SU-DHL-6 (cell line): Measurements from ENCODE around the gene NUP210.

Experiments
- H2AFZ ChIP-seq: fragments of 200-600 bp; sonication (generic); 2 replicates; pipeline ENCODE4 v1.6.1; 2014; ENCODE audit warnings: low read depth, mild to moderate bottlenecking, moderate library complexity, mixed read lengths, antibody characterized with exemption, low read length; ENCODE audit not compliant: severe bottlenecking
- H3F3A ChIP-seq: fragments of 200-600 bp; shearing (Covaris generic); 2 replicates; pipeline ENCODE4 v1.6.0; 2016; ENCODE audit warnings: antibody characterized with exemption, mild to moderate bottlenecking; ENCODE audit not compliant: insufficient read depth
- H3K27ac ChIP-seq: fragments of 200-600 bp; sonication (generic); 2 replicates; pipeline ENCODE4 v1.5.1; 2016; ENCODE audit warnings: low read depth, mild to moderate bottlenecking, low read length, moderate library complexity, mixed read lengths
- H3K27me3 ChIP-seq: fragments of 200-600 bp; sonication (generic), shearing (Covaris generic); 2 replicates; pipeline ENCODE4 v1.6.0; 2014; ENCODE audit warnings: mild to moderate bottlenecking, low read length
- H3K36me3 ChIP-seq: fragments of 200-600 bp; sonication (generic); 2 replicates; pipeline ENCODE4 v1.6.1; 2014; ENCODE audit warnings: mild to moderate bottlenecking, low read length, mixed read lengths
- H3K4me2 ChIP-seq: fragments of 300-600, 200-600 bp; shearing (Covaris generic), sonication (generic); 2 replicates; pipeline ENCODE4 v1.6.0; 2014; ENCODE audit warnings: low read length, low read depth, mild to moderate bottlenecking; ENCODE audit not compliant: poor library complexity, severe bottlenecking
- H3K4me3 ChIP-seq: fragments of 200-600 bp; sonication (generic); 2 replicates; pipeline ENCODE4 v1.5.1; 2014; ENCODE audit warnings: antibody characterized with exemption, low read length, mild to moderate bottlenecking, mixed read lengths; ENCODE audit not compliant: insufficient read depth, poor library complexity, severe bottlenecking
- H3K79me2 ChIP-seq: fragments of 200-600 bp; sonication (generic); 2 replicates; pipeline ENCODE4 v1.6.1; 2014; ENCODE audit warnings: mild to moderate bottlenecking, low read length, moderate library complexity; ENCODE audit not compliant: insufficient read depth
- H3K9ac ChIP-seq: fragments of 200-600 bp; sonication (generic); 2 replicates; pipeline ENCODE4 v1.7.0; 2014; ENCODE audit warnings: mild to moderate bottlenecking, low read length
- H3K9me2 ChIP-seq: fragments of 200-600 bp; sonication (generic); replicated peaks from 2 replicates; pipeline ENCODE4 v1.6.1; 2014; ENCODE audit warnings: low read length; ENCODE audit not compliant: insufficient read depth
- H3K9me3 ChIP-seq: fragments of 200-600 bp; sonication (generic); 2 replicates; pipeline ENCODE4 v1.6.1; 2014; ENCODE audit warnings: low read length, mixed read lengths; ENCODE audit not compliant: insufficient read depth
- H4K20me1 ChIP-seq: fragments of 200-600 bp; sonication (generic); 2 replicates; pipeline ENCODE4 v1.6.1; 2014; ENCODE audit warnings: low read depth, mild to moderate bottlenecking, antibody characterized with exemption, low read length, moderate library complexity, mixed read lengths
- EZH2phosphoT487 ChIP-seq: fragments of 200-600 bp; sonication (generic), shearing (Covaris generic); conservative IDR thresholded peaks from 2 replicates; pipeline ENCODE4 v1.6.1; 2018; ENCODE audit warnings: mild to moderate bottlenecking, antibody characterized with exemption, low read length, moderate library complexity, mixed read lengths
- TF ChIP-seq, protein P1 (sequence below): fragments of 200-600 bp; sonication (generic); IDR thresholded peaks from one replicate; pipeline ENCODE4 v1.5.1; 2017; ENCODE audit warnings: antibody characterized with exemption, mild to moderate bottlenecking, low read length, moderate library complexity; ENCODE audit not compliant: insufficient read depth, poor library complexity, severe bottlenecking

The NUP210 gene

DNA sequence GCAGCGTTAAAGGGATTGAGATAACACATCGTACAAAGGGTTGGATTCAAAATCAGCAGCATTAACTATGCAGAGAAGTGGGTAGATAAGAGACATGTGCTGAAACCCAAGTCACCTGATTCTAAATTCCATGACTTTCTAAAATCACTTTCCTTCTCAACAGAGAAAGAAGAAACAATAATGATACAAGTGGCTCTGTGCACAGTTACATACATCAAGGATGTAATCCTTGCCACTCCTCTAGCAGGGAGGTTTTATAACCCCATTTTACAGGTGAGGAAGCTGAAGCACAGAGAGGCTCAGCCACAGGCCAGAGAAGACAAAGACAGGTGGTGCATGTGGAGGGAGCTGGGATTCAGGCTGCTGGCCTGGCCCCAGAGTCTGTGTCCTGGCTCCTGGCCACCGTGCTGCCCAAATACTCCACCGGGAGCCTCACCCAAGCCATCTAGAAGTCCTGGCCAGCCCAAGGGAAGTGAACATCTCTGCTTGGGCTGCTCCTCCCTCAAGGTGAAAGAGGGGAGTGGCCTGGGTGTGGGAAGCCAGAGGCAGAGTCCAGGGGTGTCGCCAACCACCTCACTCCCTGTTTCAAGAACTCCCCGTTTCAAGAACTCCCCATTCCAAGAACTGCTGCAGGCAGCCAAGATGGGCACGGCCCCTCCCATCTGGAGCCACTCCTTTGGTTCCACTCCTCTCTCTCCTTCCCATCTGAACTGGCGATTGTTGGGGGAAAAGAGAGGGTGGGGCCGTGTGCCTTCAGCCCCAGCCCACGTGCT lies 147.1 kb downstream of the NUP210 start:
- no peaks in the 10 kb centered on the region for H3K9me2 ChIP-seq

DNA sequence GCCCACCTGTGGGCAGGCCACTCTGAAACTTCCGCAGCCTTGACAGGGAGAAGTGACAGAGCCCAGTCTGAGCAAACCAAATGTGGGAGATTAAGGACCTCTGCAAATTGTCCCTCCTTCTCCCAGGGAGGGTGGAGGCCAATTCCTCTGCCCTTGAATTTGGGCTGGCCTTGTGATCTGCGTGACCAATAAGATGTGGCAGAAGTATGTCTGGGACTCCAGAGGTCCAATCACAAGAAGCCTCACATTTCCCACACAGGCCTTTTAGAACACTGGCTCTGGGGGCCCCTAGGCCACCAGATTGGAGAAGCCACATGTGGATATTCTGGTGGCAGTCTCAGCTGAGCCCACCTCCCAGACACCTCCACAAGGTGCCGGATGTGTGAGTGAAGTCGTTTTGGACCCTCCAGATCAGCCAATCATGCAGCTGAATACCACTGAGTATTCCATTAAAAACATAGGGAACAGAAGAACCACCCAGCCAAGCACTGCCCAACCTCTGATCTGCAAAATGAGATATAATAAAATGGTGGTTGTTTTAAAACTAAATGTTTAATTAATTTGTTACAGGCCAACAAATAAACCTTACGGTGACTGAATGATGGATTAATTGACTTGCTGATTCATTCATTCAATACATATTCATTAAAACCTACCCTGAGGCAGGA lies 150.3 kb downstream of the NUP210 start:
- Histone ChIP-seq H3F3A (no peaks in the 10 kb centered on the region), H3K27ac (no peak overlapping the region), H3K27me3 (no peaks in the 10 kb centered on the region), H3K9me2 (no peaks in the 10 kb centered on the region), H3K9me3 (no peaks in the 10 kb centered on the region), H3K36me3 (no peaks in the 10 kb centered on the region), H3K79me2 (no peaks in the 10 kb centered on the region), H3K4me3 (no peak overlapping the region), H2AFZ (no peak overlapping the region), H3K4me2 (no peak overlapping the region), H3K9ac (no peak overlapping the region), H4K20me1 (no peaks in the 10 kb centered on the region)
- no peak for TF ChIP-seq EZH2phosphoT487
- TF ChIP-seq, protein P1, sequence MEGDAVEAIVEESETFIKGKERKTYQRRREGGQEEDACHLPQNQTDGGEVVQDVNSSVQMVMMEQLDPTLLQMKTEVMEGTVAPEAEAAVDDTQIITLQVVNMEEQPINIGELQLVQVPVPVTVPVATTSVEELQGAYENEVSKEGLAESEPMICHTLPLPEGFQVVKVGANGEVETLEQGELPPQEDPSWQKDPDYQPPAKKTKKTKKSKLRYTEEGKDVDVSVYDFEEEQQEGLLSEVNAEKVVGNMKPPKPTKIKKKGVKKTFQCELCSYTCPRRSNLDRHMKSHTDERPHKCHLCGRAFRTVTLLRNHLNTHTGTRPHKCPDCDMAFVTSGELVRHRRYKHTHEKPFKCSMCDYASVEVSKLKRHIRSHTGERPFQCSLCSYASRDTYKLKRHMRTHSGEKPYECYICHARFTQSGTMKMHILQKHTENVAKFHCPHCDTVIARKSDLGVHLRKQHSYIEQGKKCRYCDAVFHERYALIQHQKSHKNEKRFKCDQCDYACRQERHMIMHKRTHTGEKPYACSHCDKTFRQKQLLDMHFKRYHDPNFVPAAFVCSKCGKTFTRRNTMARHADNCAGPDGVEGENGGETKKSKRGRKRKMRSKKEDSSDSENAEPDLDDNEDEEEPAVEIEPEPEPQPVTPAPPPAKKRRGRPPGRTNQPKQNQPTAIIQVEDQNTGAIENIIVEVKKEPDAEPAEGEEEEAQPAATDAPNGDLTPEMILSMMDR: no peak

More for the DNA sequence above, 147.1 kb downstream of the NUP210 start:
- no peak overlapping the region for H2AFZ ChIP-seq
- H4K20me1 ChIP-seq: no peaks in the 10 kb centered on the region
- no peak overlapping the region for H3K4me3 ChIP-seq
- H3K79me2 ChIP-seq: no peaks in the 10 kb centered on the region
- no peaks in the 10 kb centered on the region for H3K36me3 ChIP-seq
- H3K9me3 ChIP-seq: no peaks in the 10 kb centered on the region
- TF ChIP-seq EZH2phosphoT487: no peak
- TF ChIP-seq, protein P1: no peak
- H3K4me2 ChIP-seq: no peak overlapping the region
- H3K9ac ChIP-seq: no peak overlapping the region
- no peaks in the 10 kb centered on the region for H3K27me3 ChIP-seq
- no peaks in the 10 kb centered on the region for H3F3A ChIP-seq
- H3K27ac ChIP-seq: no peak overlapping the region

DNA sequence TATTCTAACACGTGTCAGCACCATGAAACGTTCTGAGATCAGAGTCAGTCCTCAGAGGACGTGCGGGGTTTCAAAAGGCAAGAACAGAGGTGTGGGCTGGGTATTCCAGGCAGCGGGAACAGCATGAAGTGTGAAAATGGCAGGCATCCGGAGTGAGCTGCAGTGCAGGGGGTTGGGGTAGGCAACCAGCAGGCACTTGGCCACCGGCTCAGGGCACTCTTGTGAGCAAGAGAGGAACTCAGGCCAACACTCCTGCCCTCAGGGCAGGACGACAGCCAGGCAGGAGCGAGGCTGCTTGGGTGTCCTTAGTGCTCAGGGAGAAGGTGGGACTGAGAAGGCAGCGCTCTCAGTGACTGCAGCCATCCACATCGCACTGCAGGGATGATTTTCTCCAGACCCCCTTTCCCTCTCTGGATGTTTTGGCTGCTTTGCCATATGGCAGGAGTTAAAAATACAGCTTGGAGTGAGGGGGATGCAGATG lies 151.1 kb downstream of the NUP210 start:
- no peak overlapping the region for H3K4me2 ChIP-seq

More for the DNA sequence above, 151.1 kb downstream of the NUP210 start:
- TF ChIP-seq EZH2phosphoT487: no peak
- TF ChIP-seq, protein P1: no peak
- H3K27ac ChIP-seq: no peak overlapping the region
- no peaks in the 10 kb centered on the region for H4K20me1 ChIP-seq
- H3K4me3 ChIP-seq: no peak overlapping the region
- H3K36me3 ChIP-seq: no peaks in the 10 kb centered on the region
- no peaks in the 10 kb centered on the region for H3K9me2 ChIP-seq
- H3K27me3 ChIP-seq: no peaks in the 10 kb centered on the region
- H3K79me2 ChIP-seq: no peaks in the 10 kb centered on the region
- H3K9ac ChIP-seq: no peak overlapping the region
- H3F3A ChIP-seq: no peaks in the 10 kb centered on the region
- no peak overlapping the region for H2AFZ ChIP-seq
- H3K9me3 ChIP-seq: no peaks in the 10 kb centered on the region
